Activated naive CD8-positive, alpha-beta T cell treated with anti-CD3 and anti-CD28 coated beads for 36 hours (primary cell): ENCODE measurements around the gene MTFMT. TPM values are rescaled to one million over a fixed set of nuclear protein-coding genes. Genes with fewer than 3 reads are reported as not detected.
"Not testable (repeated sequence)": the region's sequence is repeated elsewhere in the genome, so short reads cannot be mapped to it uniquely, and the experiment has no call there.

Experiments
- DNase-seq: peaks from one replicate; pipeline ENCODE4 v3.0.0; 2021
- H3K27ac Mint-ChIP-seq: one replicate; pipeline ENCODE4 v1.8.0; 2022; ENCODE audit warnings: mild to moderate bottlenecking, moderate library complexity, mixed read lengths
- H3K27me3 Mint-ChIP-seq: one replicate; pipeline ENCODE4 v1.8.0; 2022; ENCODE audit warnings: mild to moderate bottlenecking, mixed read lengths
- H3K36me3 Mint-ChIP-seq: one replicate; pipeline ENCODE4 v1.8.0; 2021; ENCODE audit warnings: mild to moderate bottlenecking, mixed read lengths
- H3K4me1 Mint-ChIP-seq: one replicate; pipeline ENCODE4 v1.8.0; 2021; ENCODE audit warnings: mixed read lengths
- H3K4me3 Mint-ChIP-seq: one replicate; pipeline ENCODE4 v1.8.0; 2022; ENCODE audit warnings: mild to moderate bottlenecking, moderate library complexity, mixed read lengths
- H3K9me3 Mint-ChIP-seq: one replicate; pipeline ENCODE4 v1.8.0; 2022; ENCODE audit warnings: mixed read lengths
- total RNA-seq, 2 experiments: library from RNA; stranded (reverse); gene quantifications; one replicate each; pipeline ENCODE4 v1.2.3, GENCODE V29; 2021

Gene MTFMT
- total RNA-seq, 2 experiments from 2014 or later, result 26.8 to 28.3 TPM

- no peaks in the 10 kb centered on the region for H3K36me3 Mint-ChIP-seq
- no peak overlapping the region for H3K27ac Mint-ChIP-seq
- H3K4me1 Mint-ChIP-seq, result peaks cover 11% of the 10 kb centered on the region
Measured at GRCh38 chr15:65054333-65055200, 25.1 kb upstream of the MTFMT start.

GRCh38 chr15:65052956-65053355, 23.5 kb upstream of the MTFMT start:
- no peaks in the 10 kb centered on the region for H3K36me3 Mint-ChIP-seq
- H3K27me3 Mint-ChIP-seq, result peaks cover 9% of the 10 kb centered on the region
- H3K27ac Mint-ChIP-seq, result no peak overlapping the region
- H3K4me3 Mint-ChIP-seq, result no peak overlapping the region
- peaks cover 17% of the 10 kb centered on the region for H3K4me1 Mint-ChIP-seq
- no peaks in the 10 kb centered on the region for H3K9me3 Mint-ChIP-seq
- no peak for DNase-seq

More at GRCh38 chr15:65054333-65055200, 25.1 kb upstream of the MTFMT start:
- peak; percentile 67 for DNase-seq
- peaks cover 9% of the 10 kb centered on the region for H3K27me3 Mint-ChIP-seq
- no peaks in the 10 kb centered on the region for H3K9me3 Mint-ChIP-seq
- H3K4me3 Mint-ChIP-seq, result no peak overlapping the region

- no peaks in the 10 kb centered on the region for H3K9me3 Mint-ChIP-seq
- peaks cover 9% of the 10 kb centered on the region for H3K27me3 Mint-ChIP-seq
- H3K4me3 Mint-ChIP-seq, result no peak overlapping the region
- no peak overlapping the region for H3K27ac Mint-ChIP-seq
- no peak for DNase-seq
- no peaks in the 10 kb centered on the region for H3K36me3 Mint-ChIP-seq
- H3K4me1 Mint-ChIP-seq, result peaks cover 17% of the 10 kb centered on the region
Measured at GRCh38 chr15:65051266-65051665, 21.8 kb upstream of the MTFMT start.

GRCh38 chr15:65050270-65050669, 20.8 kb upstream of the MTFMT start:
- Mint-ChIP-seq H3K27me3 (peaks cover 9% of the 10 kb centered on the region), H3K27ac (no peak overlapping the region), H3K4me1 (peaks cover 15% of the 10 kb centered on the region), H3K36me3 (no peaks in the 10 kb centered on the region), H3K4me3 (no peak overlapping the region), H3K9me3 (no peaks in the 10 kb centered on the region)
- DNase-seq, result no peak

- no peaks in the 10 kb centered on the region for H3K9me3 Mint-ChIP-seq
- H3K27ac Mint-ChIP-seq, result no peak overlapping the region
- peaks cover 9% of the 10 kb centered on the region for H3K27me3 Mint-ChIP-seq
- DNase-seq, result peak; percentile 90
- peaks cover 15% of the 10 kb centered on the region for H3K4me1 Mint-ChIP-seq
- peak overlapping the region; percentile 32 for H3K4me3 Mint-ChIP-seq
- H3K36me3 Mint-ChIP-seq, result no peaks in the 10 kb centered on the region
Measured at GRCh38 chr15:65049418-65049840, 20.0 kb upstream of the MTFMT start.

- Mint-ChIP-seq H3K9me3 (no peaks in the 10 kb centered on the region), H3K4me3 (no peak overlapping the region)
Measured at GRCh38 chr15:65048241-65048640, 18.8 kb upstream of the MTFMT start.

GRCh38 chr15:65044724-65045481, 15.5 kb upstream of the MTFMT start, which contains the start of gene SLC51B:
Gene SLC51B, plus strand, starts transcription at chr15:65045387. Its CDS starts 4,618 bp downstream, at chr15:65050005.
- no peak for DNase-seq
- no peaks in the 10 kb centered on the region for H3K36me3 Mint-ChIP-seq
- H3K9me3 Mint-ChIP-seq, result no peaks in the 10 kb centered on the region
- H3K4me1 Mint-ChIP-seq, result peaks cover 12% of the 10 kb centered on the region
- H3K27ac Mint-ChIP-seq, result no peak within 1 kb of the TSS
- peaks cover 3% of the 10 kb centered on the region for H3K27me3 Mint-ChIP-seq
- H3K4me3 Mint-ChIP-seq, result no peak within 1 kb of the TSS

More at GRCh38 chr15:65048241-65048640, 18.8 kb upstream of the MTFMT start:
- Mint-ChIP-seq H3K27ac (no peak overlapping the region), H3K36me3 (no peaks in the 10 kb centered on the region), H3K4me1 (peaks cover 17% of the 10 kb centered on the region), H3K27me3 (peaks cover 9% of the 10 kb centered on the region)
- no peak for DNase-seq

GRCh38 chr15:65044218-65044617, 14.8 kb upstream of the MTFMT start:
- DNase-seq, H3K4me1 Mint-ChIP-seq, H3K27ac Mint-ChIP-seq, H3K27me3 Mint-ChIP-seq, H3K36me3 Mint-ChIP-seq, H3K9me3 Mint-ChIP-seq, H3K4me3 Mint-ChIP-seq: not testable (repeated sequence)

GRCh38 chr15:65042776-65043327, 13.4 kb upstream of the MTFMT start:
- Mint-ChIP-seq H3K36me3 (no peaks in the 10 kb centered on the region), H3K4me1 (peaks cover 2% of the 10 kb centered on the region), H3K27me3 (no peaks in the 10 kb centered on the region), H3K27ac (no peak overlapping the region), H3K9me3 (no peaks in the 10 kb centered on the region), H3K4me3 (no peak overlapping the region)
- no peak for DNase-seq

GRCh38 chr15:65041787-65042186, 12.3 kb upstream of the MTFMT start:
- DNase-seq, result no peak
- peaks cover 2% of the 10 kb centered on the region for H3K4me1 Mint-ChIP-seq
- no peak overlapping the region for H3K4me3 Mint-ChIP-seq
- no peaks in the 10 kb centered on the region for H3K36me3 Mint-ChIP-seq
- H3K27ac Mint-ChIP-seq, result no peak overlapping the region
- H3K27me3 Mint-ChIP-seq, result no peaks in the 10 kb centered on the region
- no peaks in the 10 kb centered on the region for H3K9me3 Mint-ChIP-seq

GRCh38 chr15:65040461-65040860, 11.0 kb upstream of the MTFMT start:
- no peak for DNase-seq
- no peak overlapping the region for H3K4me3 Mint-ChIP-seq
- H3K36me3 Mint-ChIP-seq, result no peaks in the 10 kb centered on the region
- H3K4me1 Mint-ChIP-seq, result peaks cover 2% of the 10 kb centered on the region
- H3K9me3 Mint-ChIP-seq, result no peaks in the 10 kb centered on the region
- no peak overlapping the region for H3K27ac Mint-ChIP-seq
- H3K27me3 Mint-ChIP-seq, result no peaks in the 10 kb centered on the region

GRCh38 chr15:65038836-65039235, 9.4 kb upstream of the MTFMT start:
- Mint-ChIP-seq H3K4me1 (no peaks in the 10 kb centered on the region), H3K27ac (no peak overlapping the region), H3K4me3 (no peak overlapping the region), H3K27me3 (no peaks in the 10 kb centered on the region), H3K9me3 (no peaks in the 10 kb centered on the region), H3K36me3 (no peaks in the 10 kb centered on the region)
- DNase-seq, result no peak

- Mint-ChIP-seq H3K4me3 (no peak overlapping the region), H3K4me1 (peaks cover 3% of the 10 kb centered on the region), H3K27me3 (no peaks in the 10 kb centered on the region), H3K27ac (no peak overlapping the region), H3K36me3 (no peaks in the 10 kb centered on the region), H3K9me3 (no peaks in the 10 kb centered on the region)
- DNase-seq, result no peak
Measured at GRCh38 chr15:65038428-65038827, 9.0 kb upstream of the MTFMT start.

GRCh38 chr15:65037309-65037708, 7.9 kb upstream of the MTFMT start:
- Mint-ChIP-seq H3K36me3 (no peaks in the 10 kb centered on the region), H3K4me3 (no peak overlapping the region), H3K9me3 (no peaks in the 10 kb centered on the region), H3K4me1 (peaks cover 6% of the 10 kb centered on the region), H3K27me3 (no peaks in the 10 kb centered on the region), H3K27ac (no peak overlapping the region)
- no peak for DNase-seq

- Mint-ChIP-seq H3K4me1 (peaks cover 10% of the 10 kb centered on the region), H3K27ac (no peak overlapping the region), H3K27me3 (peaks cover 14% of the 10 kb centered on the region), H3K4me3 (no peak overlapping the region), H3K9me3 (no peaks in the 10 kb centered on the region), H3K36me3 (no peaks in the 10 kb centered on the region)
- DNase-seq, result no peak
Measured at GRCh38 chr15:65034719-65035118, 5.3 kb upstream of the MTFMT start.
